ENCODE results near the gene PANK4.

GRCh38 chr1:2501820-2502119, 24.6 kb downstream of the PANK4 start:
- TF ChIP-seq, protein P1, sequence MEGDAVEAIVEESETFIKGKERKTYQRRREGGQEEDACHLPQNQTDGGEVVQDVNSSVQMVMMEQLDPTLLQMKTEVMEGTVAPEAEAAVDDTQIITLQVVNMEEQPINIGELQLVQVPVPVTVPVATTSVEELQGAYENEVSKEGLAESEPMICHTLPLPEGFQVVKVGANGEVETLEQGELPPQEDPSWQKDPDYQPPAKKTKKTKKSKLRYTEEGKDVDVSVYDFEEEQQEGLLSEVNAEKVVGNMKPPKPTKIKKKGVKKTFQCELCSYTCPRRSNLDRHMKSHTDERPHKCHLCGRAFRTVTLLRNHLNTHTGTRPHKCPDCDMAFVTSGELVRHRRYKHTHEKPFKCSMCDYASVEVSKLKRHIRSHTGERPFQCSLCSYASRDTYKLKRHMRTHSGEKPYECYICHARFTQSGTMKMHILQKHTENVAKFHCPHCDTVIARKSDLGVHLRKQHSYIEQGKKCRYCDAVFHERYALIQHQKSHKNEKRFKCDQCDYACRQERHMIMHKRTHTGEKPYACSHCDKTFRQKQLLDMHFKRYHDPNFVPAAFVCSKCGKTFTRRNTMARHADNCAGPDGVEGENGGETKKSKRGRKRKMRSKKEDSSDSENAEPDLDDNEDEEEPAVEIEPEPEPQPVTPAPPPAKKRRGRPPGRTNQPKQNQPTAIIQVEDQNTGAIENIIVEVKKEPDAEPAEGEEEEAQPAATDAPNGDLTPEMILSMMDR (IDR thresholded peaks at IDR 0.05), result no peak
- TF ChIP-seq POLR2A (IDR thresholded peaks at IDR 0.05), result no peak

Data from body of pancreas (tissue), 4 donors.